Retinal pigment epithelial cell (primary cell): ENCODE data around the gene P2RY6.

ENCODE experiments used
- DNase-seq: peaks from one replicate; pipeline ENCODE4 v3.0.0-alpha.2; 2010; ENCODE audit warnings: low read depth
- H3K4me3 ChIP-seq: 2 replicates; pipeline ENCODE4 v1.5.1; 2011; ENCODE audit warnings: mild to moderate bottlenecking, low read length, control low read depth, moderate library complexity
- CTCF ChIP-seq: conservative IDR thresholded peaks from 2 replicates; pipeline ENCODE4 v1.5.1; 2011; ENCODE audit warnings: low read depth, low read length, control low read depth, inconsistent platforms

Gene P2RY6

DNA sequence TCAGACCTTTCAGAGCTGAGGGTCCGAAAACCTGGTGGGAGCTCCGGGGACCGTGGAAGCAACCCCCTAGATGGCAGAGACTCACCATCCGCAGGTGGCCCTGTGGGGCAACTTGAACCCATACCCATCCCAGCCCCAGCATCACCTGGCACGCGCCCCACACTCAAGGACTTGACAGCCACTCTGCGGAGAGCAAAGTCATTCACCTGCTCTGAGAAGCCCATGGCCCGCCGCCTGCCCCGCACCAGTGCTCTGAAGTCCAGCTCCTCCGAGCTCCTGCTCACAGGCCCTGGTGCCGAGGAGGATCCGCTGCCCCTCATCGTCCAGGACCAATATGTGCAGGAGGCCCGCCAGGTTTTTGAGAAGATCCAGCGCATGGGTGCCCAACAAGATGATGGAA is 37.9 kb downstream of the P2RY6 start:
- DNase-seq = no peak
- H3K4me3 ChIP-seq = peak overlapping the region; percentile 66
- no peak for TF ChIP-seq CTCF

DNA sequence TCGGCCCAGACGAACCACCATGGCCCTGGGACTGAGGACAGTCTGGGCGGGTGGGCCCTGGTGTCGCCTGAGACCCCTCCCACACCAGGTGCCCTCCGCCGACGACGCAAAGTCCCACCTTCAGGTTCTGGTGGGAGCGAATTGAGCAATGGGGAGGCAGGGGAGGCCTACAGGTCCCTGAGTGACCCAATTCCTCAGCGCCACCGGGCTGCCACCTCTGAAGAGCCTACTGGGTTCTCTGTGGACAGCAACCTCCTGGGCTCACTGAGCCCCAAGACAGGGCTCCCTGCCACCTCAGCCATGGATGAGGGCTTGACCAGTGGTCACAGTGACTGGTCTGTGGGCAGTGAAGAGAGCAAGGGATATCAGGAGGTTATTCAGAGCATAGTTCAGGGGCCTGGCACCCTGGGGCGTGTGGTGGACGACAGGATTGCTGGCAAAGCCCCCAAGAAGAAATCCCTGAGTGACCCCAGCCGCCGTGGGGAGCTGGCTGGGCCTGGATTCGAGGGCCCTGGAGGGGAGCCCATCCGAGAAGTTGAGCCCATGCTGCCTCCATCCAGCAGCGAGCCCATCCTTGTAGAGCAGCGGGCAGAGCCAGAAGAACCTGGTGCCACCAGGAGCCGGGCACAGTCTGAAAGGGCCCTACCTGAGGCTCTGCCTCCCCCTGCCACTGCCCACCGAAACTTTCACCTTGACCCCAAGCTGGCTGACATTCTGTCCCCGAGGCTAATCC is 38.7 kb downstream of the P2RY6 start:
- no peak for TF ChIP-seq CTCF
- peak overlapping the region; percentile 48 for H3K4me3 ChIP-seq
- no peak for DNase-seq

- H3K4me3 ChIP-seq = peak overlapping the region; percentile 48
- TF ChIP-seq CTCF = no peak
- DNase-seq = no peak
Observed at GRCh38 chr11:73311394-73311869, 39.3 kb downstream of the P2RY6 start.

- DNase-seq = no peak
- no peak for TF ChIP-seq CTCF
- peak overlapping the region; percentile 48 for H3K4me3 ChIP-seq
Observed at GRCh38 chr11:73312036-73312435, 39.9 kb downstream of the P2RY6 start.

DNA sequence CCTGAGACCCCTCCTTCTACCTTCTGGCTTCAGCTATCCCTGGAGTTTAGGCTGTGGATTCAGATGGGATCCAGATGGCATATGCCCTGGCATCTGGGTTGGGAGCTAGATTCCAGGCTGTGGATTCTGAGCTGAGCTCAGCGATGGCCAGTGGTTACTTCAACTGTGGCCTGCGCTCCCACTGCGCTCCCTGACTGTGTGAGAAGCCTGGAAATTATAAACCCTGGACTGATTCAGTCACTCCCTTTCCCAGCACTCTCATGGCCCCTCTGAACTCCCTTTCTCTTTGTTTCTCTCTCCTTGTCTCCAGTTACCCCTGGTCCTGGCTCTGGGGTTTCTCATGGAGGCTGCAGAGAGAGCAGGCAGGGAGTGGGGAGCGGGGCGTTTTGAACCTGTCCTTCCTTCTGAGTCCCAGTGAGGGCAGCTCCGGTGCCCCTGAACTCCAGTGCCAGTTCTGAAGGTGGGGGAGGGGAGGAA is 40.8 kb downstream of the P2RY6 start:
- H3K4me3 ChIP-seq = peak overlapping the region; percentile 48
- DNase-seq = no peak
- no peak for TF ChIP-seq CTCF

DNA sequence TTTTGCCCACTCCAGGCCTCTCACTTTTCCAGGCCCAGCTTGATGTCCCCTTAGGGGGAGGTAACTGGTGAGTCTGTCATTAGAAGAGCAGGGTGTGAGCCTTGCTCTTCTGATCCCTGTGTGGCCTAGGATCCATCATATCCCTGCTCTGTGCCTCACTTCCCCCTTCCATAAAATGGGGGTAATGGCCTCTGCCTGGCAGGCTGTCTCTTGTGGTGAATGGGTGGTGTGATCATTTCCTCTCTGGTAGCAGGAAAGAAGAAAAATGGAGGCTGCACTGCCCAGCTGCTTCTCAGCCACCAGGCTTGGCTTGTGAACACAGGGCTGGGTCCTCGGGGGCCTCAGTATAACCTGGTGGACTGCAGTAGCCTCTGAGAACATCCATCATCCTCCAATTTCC is 41.5 kb downstream of the P2RY6 start:
- peak overlapping the region; percentile 48 for H3K4me3 ChIP-seq
- DNase-seq = no peak
- no peak for TF ChIP-seq CTCF

DNA sequence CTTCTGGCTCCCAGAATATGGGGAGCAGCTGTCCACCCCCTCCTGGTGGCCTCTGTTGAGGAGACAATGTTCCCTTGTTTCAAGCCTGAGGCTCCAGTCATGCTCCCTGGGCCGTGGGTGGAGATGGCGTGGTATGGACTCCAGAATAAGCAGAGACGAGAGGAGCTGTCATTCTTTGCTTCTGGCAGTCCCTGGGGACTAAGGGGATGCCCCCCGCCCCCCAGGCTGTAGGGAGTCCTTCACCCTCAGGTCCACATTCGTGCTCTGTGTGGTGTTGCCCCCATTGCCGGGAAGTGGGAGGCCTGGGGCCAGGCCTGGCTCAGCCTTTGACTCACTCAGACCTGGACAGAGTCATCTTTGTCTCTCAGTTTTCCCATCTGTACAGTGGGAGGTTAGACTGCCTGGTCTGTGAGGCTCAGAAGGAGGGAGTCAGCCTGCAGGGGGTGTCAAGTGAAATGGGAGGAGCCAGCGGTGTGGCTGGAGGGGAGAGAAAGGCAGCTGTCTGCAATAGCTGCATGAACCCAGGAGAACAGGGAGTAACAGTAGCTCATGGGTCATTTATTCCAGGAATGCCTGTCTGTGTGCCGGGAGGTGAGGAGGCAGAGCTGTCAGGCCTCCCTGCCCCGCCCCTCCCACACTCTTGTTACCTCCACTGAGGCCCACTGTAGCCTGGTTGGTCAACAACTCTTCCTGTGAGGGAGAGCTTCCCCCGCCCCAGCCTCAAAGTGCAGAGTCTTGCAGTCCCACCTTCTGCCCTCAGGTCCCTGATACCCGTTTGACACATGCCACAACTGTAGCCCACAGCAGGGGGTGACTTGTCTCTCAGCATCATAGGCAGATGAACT is 42.2 kb downstream of the P2RY6 start:
- no peak for DNase-seq
- TF ChIP-seq CTCF = no peak
- H3K4me3 ChIP-seq = no peak overlapping the region
